Measurements from ENCODE around the gene TSLP. TPM values are rescaled to one million over a fixed set of nuclear protein-coding genes. Genes with fewer than 3 reads are reported as not detected.

TSLP gene
- total and polyA plus RNA-seq, 2 of the 4 experiments (the other 2 are of a cell fraction) = 0.54 to 1.6 TPM

DNA sequence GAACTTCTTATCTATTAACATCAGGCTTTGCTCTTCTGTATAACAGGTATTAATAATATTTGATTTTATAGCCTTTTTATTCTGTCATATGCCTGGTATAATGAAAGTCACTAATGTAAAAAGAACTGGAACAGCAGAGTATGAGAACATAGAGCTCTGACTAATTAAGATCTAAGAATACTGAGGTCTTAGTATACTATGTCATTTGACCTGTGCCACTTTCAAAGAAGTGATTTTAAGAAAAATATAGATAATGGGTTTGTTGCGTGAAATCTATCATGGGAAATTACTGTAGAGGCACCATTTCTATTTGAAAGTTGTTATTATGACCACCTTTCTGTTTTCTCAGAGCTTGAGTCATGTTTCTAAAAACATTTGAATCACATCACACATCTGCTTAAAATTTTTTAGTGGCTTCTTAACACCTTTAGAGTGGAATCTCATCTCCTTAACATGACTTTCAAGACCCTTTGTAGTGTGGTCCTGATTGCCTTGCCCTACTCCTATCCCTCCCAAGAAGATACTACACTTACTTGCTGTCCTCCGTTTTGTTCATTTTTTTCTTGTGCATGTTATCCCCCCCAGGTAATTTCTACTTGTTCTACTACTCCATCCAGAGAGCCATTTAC lies 34.9 kb downstream of the TSLP start:
- no peak overlapping the region for H3K23ac ChIP-seq (ENCODE audit: low read depth, low read length)
- DNase-seq (no peak), ATAC-seq (ENCODE audit: low read depth) (no peak)
- TF ChIP-seq, protein P1, sequence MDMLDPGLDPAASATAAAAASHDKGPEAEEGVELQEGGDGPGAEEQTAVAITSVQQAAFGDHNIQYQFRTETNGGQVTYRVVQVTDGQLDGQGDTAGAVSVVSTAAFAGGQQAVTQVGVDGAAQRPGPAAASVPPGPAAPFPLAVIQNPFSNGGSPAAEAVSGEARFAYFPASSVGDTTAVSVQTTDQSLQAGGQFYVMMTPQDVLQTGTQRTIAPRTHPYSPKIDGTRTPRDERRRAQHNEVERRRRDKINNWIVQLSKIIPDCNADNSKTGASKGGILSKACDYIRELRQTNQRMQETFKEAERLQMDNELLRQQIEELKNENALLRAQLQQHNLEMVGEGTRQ (IDR thresholded peaks at IDR 0.05; ENCODE audit: low read depth, low read length) = no peak
- TF ChIP-seq POLR2A (IDR thresholded peaks at IDR 0.05; ENCODE audit: low read depth, low read length) (no peak), FOS (IDR thresholded peaks at IDR 0.05; ENCODE audit: low read depth, low read length) (no peak), MXI1 (IDR thresholded peaks at IDR 0.05; ENCODE audit: borderline replicate concordance, low read depth, low read length) (no peak), MAZ (IDR thresholded peaks at IDR 0.05; ENCODE audit: borderline replicate concordance, low read depth, low read length) (no peak), RAD21 (IDR thresholded peaks at IDR 0.05; ENCODE audit: low read length) (no peak), RFX5 (IDR thresholded peaks at IDR 0.05; ENCODE audit: low read depth, low read length) (no peak), SMC3 (IDR thresholded peaks at IDR 0.05; ENCODE audit: low read depth, low read length) (no peak), MAFK (IDR thresholded peaks at IDR 0.05; ENCODE audit: low read depth, low read length) (no peak), CEBPB (IDR thresholded peaks at IDR 0.05; ENCODE audit: low read depth, low read length) (no peak), BHLHE40 (IDR thresholded peaks at IDR 0.05; ENCODE audit: low read depth, low read length) (no peak), CHD1 (IDR thresholded peaks at IDR 0.05; ENCODE audit: low read depth, low read length) (no peak), RCOR1 (IDR thresholded peaks at IDR 0.05; ENCODE audit: insufficient replicate concordance, low read length) (no peak), NFE2L2 (IDR thresholded peaks at IDR 0.05; ENCODE audit: low read depth, low read length) (no peak)
- TF ChIP-seq, protein P2, sequence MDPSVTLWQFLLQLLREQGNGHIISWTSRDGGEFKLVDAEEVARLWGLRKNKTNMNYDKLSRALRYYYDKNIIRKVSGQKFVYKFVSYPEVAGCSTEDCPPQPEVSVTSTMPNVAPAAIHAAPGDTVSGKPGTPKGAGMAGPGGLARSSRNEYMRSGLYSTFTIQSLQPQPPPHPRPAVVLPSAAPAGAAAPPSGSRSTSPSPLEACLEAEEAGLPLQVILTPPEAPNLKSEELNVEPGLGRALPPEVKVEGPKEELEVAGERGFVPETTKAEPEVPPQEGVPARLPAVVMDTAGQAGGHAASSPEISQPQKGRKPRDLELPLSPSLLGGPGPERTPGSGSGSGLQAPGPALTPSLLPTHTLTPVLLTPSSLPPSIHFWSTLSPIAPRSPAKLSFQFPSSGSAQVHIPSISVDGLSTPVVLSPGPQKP (IDR thresholded peaks at IDR 0.05; ENCODE audit: borderline replicate concordance, low read depth, low read length) = no peak
- TF ChIP-seq, protein P3, sequence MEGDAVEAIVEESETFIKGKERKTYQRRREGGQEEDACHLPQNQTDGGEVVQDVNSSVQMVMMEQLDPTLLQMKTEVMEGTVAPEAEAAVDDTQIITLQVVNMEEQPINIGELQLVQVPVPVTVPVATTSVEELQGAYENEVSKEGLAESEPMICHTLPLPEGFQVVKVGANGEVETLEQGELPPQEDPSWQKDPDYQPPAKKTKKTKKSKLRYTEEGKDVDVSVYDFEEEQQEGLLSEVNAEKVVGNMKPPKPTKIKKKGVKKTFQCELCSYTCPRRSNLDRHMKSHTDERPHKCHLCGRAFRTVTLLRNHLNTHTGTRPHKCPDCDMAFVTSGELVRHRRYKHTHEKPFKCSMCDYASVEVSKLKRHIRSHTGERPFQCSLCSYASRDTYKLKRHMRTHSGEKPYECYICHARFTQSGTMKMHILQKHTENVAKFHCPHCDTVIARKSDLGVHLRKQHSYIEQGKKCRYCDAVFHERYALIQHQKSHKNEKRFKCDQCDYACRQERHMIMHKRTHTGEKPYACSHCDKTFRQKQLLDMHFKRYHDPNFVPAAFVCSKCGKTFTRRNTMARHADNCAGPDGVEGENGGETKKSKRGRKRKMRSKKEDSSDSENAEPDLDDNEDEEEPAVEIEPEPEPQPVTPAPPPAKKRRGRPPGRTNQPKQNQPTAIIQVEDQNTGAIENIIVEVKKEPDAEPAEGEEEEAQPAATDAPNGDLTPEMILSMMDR (conservative IDR thresholded peaks at IDR 0.05; ENCODE audit: low read depth, low read length) = no peak
- H3K27me3 ChIP-seq (ENCODE audit: control insufficient read depth, insufficient read depth, low read length) = no peaks in the 10 kb centered on the region
- no peak overlapping the region for H3K18ac ChIP-seq (ENCODE audit: low read depth, low read length)
- no peaks in the 10 kb centered on the region for H3K9me3 ChIP-seq (ENCODE audit: control insufficient read depth, insufficient read depth, low read length)
- no peak overlapping the region for H2AK5ac ChIP-seq (ENCODE audit: low read depth, low read length)
- H3K56ac ChIP-seq (ENCODE audit: extremely low read depth, insufficient read depth, low read length) = no peak overlapping the region
- no peak overlapping the region for H2BK120ac ChIP-seq (ENCODE audit: low read depth, low read length)
- H2AK9ac ChIP-seq (replicated peaks; ENCODE audit: low read depth, low read length, poor library complexity) = no peak overlapping the region
- no peak overlapping the region for H2AFZ ChIP-seq (replicated peaks; ENCODE audit: low read length, poor library complexity)
- 83% methylated on average over 1 of the region's 2 CpGs; no CpG with 5 or more reads in 1 of the 2 experiments for WGBS, 2 experiments (ENCODE audit: extremely low coverage in 2 of 2, insufficient read length in 1 of 2)
- in situ Hi-C loops (cut with MboI; ENCODE audit: low sequenced_read_pairs) = no loop called here
- H3K9ac ChIP-seq (ENCODE audit: low read depth, low read length) = no peak overlapping the region
- H3K4me1 ChIP-seq (ENCODE audit: control insufficient read depth, insufficient read depth, low read length) = no peaks in the 10 kb centered on the region
- H2BK5ac ChIP-seq (ENCODE audit: low read depth, low read length, poor library complexity, severe bottlenecking) = no peak overlapping the region
- dilution Hi-C loops (cut with HindIII; ENCODE audit: low sequenced_read_pairs, unreplicated experiment) = no loop called here
- no peak overlapping the region for H2BK15ac ChIP-seq (ENCODE audit: low read depth, low read length)
- peaks cover 0 to 3% of the 10 kb centered on the region in 2 experiments; a peak in 2 of 4 replicates for H3K79me1 ChIP-seq (ENCODE audit: low read depth in 1 of 2, low read length in 2 of 2)
- no peak overlapping the region for H2BK20ac ChIP-seq (ENCODE audit: low read depth, low read length)
- no peak overlapping the region for H3K4ac ChIP-seq (ENCODE audit: low read depth, low read length)
- BruUV-seq (replicated peaks) = no TSS peak
- intact Hi-C loops (cut with micrococcal nuclease) = no loop called here
- no peak overlapping the region for H3K14ac ChIP-seq (replicated peaks; ENCODE audit: low read depth, low read length)
- no peak overlapping the region for H3K4me2 ChIP-seq (ENCODE audit: low read depth, low read length)
- H3K27ac ChIP-seq (ENCODE audit: insufficient read depth, low read length) = no peak overlapping the region
- no peaks in the 10 kb centered on the region for H4K20me1 ChIP-seq (ENCODE audit: insufficient read depth, low read length)
- no peaks in the 10 kb centered on the region for H3K9me1 ChIP-seq (ENCODE audit: insufficient read depth, low read length)
- peaks cover 20% of the 10 kb centered on the region for H3K36me3 ChIP-seq (ENCODE audit: control insufficient read depth, insufficient read depth, low read length)
- H4K91ac ChIP-seq (ENCODE audit: insufficient read depth, low read depth, low read length) = no peak overlapping the region
- ChIA-PET CTCF (no interaction called here), POLR2A (ENCODE audit: unreplicated experiment) (no interaction called here)
- H4K5ac ChIP-seq (ENCODE audit: low read depth, low read length) = no peak overlapping the region
- H3K4me3 ChIP-seq (ENCODE audit: insufficient read depth, low read depth, low read length) = no peak overlapping the region
- no peak overlapping the region for H4K8ac ChIP-seq (ENCODE audit: low read depth in 2 of 2, low read length in 2 of 2)
